Measurements from ENCODE around the gene SPATA18.
"Not testable (repeated sequence)": the region's sequence is repeated elsewhere in the genome, so short reads cannot be mapped to it uniquely, and the experiment has no call there.

Gene SPATA18

DNA sequence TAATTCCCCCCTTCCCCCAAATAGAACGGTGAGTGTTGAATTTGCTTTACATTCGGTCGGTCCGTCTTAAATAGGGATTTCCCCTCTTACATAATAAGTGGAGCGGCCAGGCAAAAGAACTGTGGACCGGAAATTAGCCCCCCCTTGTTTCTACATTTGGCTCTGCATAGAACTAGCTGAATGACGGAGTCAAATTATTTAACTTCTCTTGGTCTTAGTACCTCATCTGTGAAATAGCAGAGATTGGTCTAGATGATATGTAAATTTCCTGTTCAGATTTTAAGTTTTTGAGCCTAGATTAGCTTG is 1.3 kb downstream of the SPATA18 start:
- DNase-seq = no peak

DNA sequence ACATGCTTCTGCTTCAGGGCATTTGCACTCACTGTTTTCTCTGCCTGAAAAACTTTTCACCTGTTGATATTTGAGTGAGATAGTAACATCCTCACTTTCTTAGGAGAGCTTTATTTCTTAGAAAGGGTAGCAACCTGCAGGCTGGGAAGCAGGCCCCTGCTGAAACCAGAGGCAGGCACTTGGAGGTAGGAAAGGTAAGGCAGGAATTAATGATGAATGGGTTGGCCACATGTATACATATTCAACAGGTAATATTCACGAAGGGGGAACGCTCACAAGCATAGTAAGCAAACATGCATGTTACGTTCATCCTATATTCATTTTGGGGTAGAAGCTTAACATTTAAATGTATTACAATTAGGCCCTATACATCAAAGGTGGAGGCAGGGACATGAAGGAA is 3.1 kb downstream of the SPATA18 start:
- DNase-seq = no peak

DNA sequence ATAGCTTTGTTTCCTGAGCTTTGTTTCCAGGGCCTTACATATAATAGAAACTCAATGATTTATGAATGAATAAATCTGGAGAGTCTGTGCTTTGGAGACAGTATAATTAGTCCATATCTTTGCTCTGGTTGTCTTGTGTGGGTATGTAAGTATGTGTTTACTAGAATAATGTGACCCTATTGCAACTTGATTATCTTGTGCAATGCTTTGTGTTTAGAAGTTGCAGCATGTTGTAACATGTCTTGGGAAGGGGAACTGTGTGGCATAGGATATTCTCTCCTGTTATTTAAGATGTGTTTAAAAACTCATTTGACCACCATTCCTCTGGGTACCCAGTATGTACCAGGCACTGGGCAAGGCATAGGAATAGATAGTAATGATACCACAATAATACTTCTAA is 6.1 kb downstream of the SPATA18 start:
- DNase-seq = no peak

DNA sequence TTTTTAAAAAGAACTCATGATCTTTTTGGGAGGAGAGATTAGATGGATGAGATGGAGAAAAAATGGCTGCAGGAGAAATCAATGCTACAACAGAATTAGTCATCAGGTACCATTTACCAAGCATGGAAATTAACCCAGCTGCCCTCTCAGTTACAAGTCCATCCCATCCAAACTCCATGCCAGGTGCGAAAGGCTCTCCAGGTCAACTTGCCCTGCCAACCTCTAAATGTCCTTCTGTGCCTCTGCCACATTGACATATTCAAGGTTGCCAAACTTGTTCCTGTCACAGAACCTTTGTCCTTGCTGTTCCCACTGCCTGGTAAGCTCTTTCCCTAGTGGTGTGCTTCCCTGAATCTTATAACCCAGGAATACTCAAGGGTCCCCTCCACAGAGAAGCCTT is 7.2 kb downstream of the SPATA18 start:
- DNase-seq = no peak

GRCh38 chr4:52059372-52059771 is 8.3 kb downstream of the SPATA18 start:
- no peak for DNase-seq

GRCh38 chr4:52069571-52069970 is 18.5 kb downstream of the SPATA18 start:
- DNase-seq = no peak

DNA sequence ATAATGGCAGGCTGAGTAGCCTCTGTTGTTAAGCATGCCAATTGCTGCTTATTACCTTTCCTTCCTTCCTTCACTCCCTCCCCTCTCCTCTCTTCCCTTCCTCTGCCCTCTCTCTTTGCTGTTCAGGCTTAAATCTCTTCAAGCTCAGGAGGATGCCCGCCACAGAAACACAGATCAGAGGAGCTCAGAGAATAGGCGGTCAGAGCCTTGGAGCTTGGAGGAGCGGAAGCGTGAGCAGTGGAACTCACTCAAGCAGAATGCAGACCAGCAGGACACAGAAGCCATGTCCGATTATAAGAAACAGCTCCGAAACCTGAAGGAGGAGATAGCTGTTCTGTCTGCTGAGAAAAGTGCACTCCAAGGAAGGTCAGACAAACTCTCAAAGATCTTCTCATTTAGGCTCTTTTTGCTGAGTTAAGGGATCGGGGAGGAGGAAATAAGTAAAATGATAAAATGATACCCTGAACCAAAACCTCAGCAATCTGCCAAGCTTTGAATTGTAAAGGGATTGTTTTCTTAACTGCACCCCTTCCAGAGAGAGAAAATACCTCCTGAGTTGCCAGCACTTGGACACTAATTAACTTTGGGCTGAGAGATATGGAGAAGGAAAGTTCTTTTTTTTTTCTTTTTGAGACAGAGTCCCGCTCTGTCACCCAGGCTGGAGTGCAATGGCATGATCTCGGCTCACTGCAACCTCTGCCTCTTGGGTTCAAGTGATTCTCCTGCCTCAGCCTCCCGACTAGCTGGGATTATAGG is 20.9 kb downstream of the SPATA18 start:
- DNase-seq = no peak

GRCh38 chr4:52076731-52077130 is 25.6 kb downstream of the SPATA18 start:
- no peak for DNase-seq

- DNase-seq = no peak
Measured at GRCh38 chr4:52079659-52080058, 28.6 kb downstream of the SPATA18 start.

DNA sequence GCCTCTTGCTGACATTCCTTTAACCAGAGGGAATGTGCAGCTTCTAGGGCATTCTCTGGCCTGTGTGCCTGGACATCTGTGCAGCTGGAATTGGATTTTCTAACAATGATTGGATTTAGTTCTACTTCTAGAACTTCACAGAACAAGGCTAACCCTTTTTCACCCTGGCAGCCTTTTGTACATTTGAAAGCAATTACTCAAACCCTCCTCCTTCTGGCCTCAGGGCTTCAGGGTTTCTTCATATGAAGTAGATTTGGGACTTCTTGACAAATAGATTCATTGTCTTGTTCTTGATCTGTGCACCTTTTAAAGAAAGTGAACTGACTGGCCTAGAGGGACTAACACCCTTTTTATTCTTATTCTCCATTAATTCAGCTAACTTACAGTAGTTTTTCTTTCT is 30.1 kb downstream of the SPATA18 start:
- DNase-seq = no peak

- not testable (repeated sequence) for DNase-seq
Measured at GRCh38 chr4:52086425-52086824, 35.3 kb downstream of the SPATA18 start.

GRCh38 chr4:52091801-52092200 is 40.7 kb downstream of the SPATA18 start:
- DNase-seq = no peak

GRCh38 chr4:52093466-52093865 is 42.4 kb downstream of the SPATA18 start:
- DNase-seq = no peak

- no peak for DNase-seq
Measured at GRCh38 chr4:52094376-52095145, 43.5 kb downstream of the SPATA18 start.

- no peak for DNase-seq
Measured at GRCh38 chr4:52095374-52095773, 44.3 kb downstream of the SPATA18 start.

DNA sequence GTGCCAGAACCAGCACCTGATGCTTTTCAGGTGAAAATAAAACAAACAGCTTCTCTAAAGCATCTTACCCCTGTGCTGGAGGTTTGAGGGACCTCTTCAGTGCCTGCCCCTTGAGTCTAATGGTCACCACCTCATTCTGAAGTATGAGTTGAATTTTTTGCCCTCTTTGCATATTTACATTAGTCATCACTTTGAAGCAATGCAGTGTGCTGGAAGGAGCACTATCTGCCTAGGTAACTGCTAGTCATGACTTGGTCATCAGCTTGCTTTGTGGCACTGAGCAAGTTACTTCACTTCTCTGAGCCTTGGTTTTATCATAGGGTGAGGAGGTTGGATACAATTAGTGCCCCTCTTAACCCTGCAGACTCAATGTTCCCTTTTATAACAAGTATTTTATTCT is 44.9 kb downstream of the SPATA18 start:
- DNase-seq = no peak

DNA sequence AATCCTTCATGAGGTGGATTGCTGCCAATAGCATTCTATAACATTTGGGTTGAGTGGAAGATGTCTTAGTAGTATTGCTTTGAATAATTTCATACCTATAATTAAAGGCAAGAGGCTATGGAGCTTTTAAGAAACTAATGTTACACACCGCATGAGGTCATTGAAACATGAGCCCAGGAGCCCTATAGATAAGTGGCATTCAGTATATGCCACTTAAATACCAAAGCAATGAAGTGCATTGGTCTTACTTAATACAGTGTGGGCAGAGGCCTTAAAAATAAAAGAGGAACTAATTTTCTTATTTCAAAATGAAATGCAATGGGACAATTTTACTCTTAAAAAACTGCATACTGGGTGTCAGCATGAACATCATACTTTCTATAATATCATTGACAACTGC is 47.5 kb downstream of the SPATA18 start:
- DNase-seq = no peak

DNA sequence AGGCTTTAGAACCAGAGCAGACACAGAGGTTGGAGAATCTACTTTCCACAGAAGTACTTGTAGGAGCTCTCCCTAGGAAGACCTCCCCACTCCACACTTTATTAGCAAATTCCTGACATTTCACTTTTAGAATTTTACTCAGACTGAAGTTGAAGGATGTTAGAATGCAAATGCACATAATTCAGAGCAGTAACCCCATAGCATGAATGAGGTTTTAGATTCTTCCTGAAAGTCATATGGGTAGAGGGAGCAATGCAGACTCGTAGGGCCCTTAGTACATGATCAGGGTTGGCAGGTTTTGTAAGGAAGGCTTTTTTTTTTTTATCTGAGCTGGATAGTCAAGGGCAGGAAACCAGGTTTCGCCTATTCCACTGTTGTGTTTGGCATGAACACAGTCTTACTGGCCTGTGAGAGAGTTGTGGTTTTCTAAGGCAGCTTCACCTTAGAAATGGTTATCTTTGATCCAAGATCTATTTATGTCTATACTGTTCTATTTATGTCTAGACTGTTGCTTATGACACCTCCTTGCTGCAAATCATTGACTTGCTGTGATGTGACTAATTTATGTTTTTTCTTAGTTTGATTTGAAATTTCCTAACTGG is 48.9 kb downstream of the SPATA18 start:
- no peak for DNase-seq

- DNase-seq = no peak
Measured at GRCh38 chr4:52102587-52102986, 51.5 kb downstream of the SPATA18 start.

- DNase-seq = peak; percentile 15
Measured at GRCh38 chr4:52103319-52103718, 52.2 kb downstream of the SPATA18 start.

DNA sequence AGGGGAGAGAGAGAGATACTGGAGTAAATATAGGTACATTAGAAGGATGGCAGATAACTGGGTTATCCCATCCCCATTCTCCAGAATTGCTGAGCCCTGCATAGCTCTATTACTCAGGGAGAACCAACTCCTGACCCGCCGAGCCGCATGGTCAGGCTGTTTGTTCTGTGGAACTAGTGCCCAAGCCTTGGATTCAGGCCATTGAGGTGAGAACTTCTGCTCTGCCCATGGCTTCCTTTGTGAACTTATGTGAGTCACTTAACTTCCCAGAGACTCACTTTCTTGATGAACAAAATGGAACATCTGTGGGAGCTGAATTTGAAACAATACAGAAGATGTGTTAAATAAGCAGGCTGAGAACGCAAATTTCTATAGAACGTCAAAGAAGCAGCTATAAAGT is 54.2 kb downstream of the SPATA18 start:
- DNase-seq = no peak

DNA sequence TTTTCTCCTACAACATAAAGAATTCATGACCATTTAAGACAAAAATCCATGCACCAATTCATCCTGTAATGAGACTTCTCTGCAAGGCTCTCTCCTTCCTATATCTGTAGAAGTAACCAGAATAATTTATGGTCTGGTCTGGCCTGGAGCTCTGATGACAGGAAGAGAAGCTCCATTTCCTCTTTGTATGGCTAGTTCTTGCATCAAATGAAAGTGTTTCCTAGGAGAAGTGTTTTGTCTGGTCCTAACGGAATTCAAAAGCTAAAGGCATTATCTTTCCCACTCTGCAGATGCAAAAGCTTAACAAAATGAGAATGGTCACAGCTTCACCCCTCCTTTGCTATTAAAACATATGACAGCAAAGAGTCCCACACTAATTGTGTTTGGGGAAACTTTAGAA is 55.1 kb downstream of the SPATA18 start:
- DNase-seq = peak; percentile 7

DNA sequence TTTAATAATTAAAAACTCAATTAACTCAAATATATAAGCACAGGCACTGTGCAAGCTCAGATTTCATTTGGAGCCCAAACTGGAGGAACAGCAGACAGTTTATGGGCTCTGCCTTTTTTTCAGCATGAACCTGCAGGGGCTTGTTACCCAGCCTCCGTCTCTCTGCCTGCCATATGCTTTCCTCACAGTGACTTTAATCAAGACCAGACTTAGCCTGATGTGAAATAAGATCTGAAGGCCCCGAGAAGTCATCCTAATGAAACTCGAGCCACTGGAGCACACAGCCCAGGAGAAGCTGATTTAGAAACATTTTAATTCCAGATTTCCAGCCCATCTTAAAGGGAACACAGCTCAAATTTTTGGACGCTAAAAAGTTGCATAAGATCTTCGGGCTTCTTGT is 55.6 kb downstream of the SPATA18 start:
- no peak for DNase-seq

GRCh38 chr4:52107336-52107735 is 56.2 kb downstream of the SPATA18 start:
- no peak for DNase-seq
